ENCODE data around the gene GCC1.

Gene GCC1

GRCh38 chr7:127620406-127621233 lies 35.2 kb upstream of the GCC1 start:
- no peaks in the 10 kb centered on the region for H3K9me3 ChIP-seq (ENCODE audit: severe bottlenecking)
- TF ChIP-seq CTCF (IDR thresholded peaks at IDR 0.05; ENCODE audit: low read depth, low read length): no peak
- H3K4me3 ChIP-seq (ENCODE audit: low read depth, low read length): peak overlapping the region; percentile 34
- DNase-seq: no peak
- H3K36me3 ChIP-seq: no peaks in the 10 kb centered on the region
- peaks cover 15% of the 10 kb centered on the region for H3K27me3 ChIP-seq (ENCODE audit: insufficient read depth, low read depth, severe bottlenecking)
- no peak overlapping the region for H3K27ac ChIP-seq

- Histone ChIP-seq H3K9me3 (ENCODE audit: severe bottlenecking) (no peaks in the 10 kb centered on the region), H3K27me3 (ENCODE audit: insufficient read depth, low read depth, severe bottlenecking) (peaks cover 18% of the 10 kb centered on the region), H3K4me3 (ENCODE audit: low read depth, low read length) (peak overlapping the region; percentile 34), H3K27ac (no peak overlapping the region), H3K36me3 (no peaks in the 10 kb centered on the region)
- peak; percentile 16 for DNase-seq
- TF ChIP-seq CTCF (IDR thresholded peaks at IDR 0.05; ENCODE audit: low read depth, low read length): no peak
Measured at GRCh38 chr7:127619681-127620405, 34.4 kb upstream of the GCC1 start.

GRCh38 chr7:127618775-127619174 lies 33.4 kb upstream of the GCC1 start:
- no peak for TF ChIP-seq CTCF (IDR thresholded peaks at IDR 0.05; ENCODE audit: low read depth, low read length)
- Histone ChIP-seq H3K4me3 (ENCODE audit: low read depth, low read length) (no peak overlapping the region), H3K36me3 (no peaks in the 10 kb centered on the region), H3K9me3 (ENCODE audit: severe bottlenecking) (no peaks in the 10 kb centered on the region), H3K27me3 (ENCODE audit: insufficient read depth, low read depth, severe bottlenecking) (peaks cover 20% of the 10 kb centered on the region), H3K27ac (no peak overlapping the region)
- DNase-seq: no peak

- Histone ChIP-seq H3K27ac (no peak within 1 kb of the TSS), H3K27me3 (ENCODE audit: insufficient read depth, low read depth, severe bottlenecking) (peaks cover 20% of the 10 kb centered on the region), H3K36me3 (no peaks in the 10 kb centered on the region), H3K9me3 (ENCODE audit: severe bottlenecking) (no peaks in the 10 kb centered on the region), H3K4me3 (ENCODE audit: low read depth, low read length) (no peak within 1 kb of the TSS)
- DNase-seq: no peak
- no peak for TF ChIP-seq CTCF (IDR thresholded peaks at IDR 0.05; ENCODE audit: low read depth, low read length)
Measured at GRCh38 chr7:127618042-127618441, 32.6 kb upstream of the GCC1 start, which contains the start of gene PAX4. PAX4 (minus strand) TSS chr7:127618142; CDS start chr7:127615928, 2,214 bp downstream.

- peaks cover 20% of the 10 kb centered on the region for H3K27me3 ChIP-seq (ENCODE audit: insufficient read depth, low read depth, severe bottlenecking)
- no peak for DNase-seq
- TF ChIP-seq CTCF (IDR thresholded peaks at IDR 0.05; ENCODE audit: low read depth, low read length): no peak
Measured at GRCh38 chr7:127616724-127617123, 31.3 kb upstream of the GCC1 start.

More at GRCh38 chr7:127616724-127617123, 31.3 kb upstream of the GCC1 start:
- H3K4me3 ChIP-seq (ENCODE audit: low read depth, low read length): no peak overlapping the region
- H3K9me3 ChIP-seq (ENCODE audit: severe bottlenecking): no peaks in the 10 kb centered on the region
- H3K27ac ChIP-seq: no peak overlapping the region
- H3K36me3 ChIP-seq: no peaks in the 10 kb centered on the region

Data from WERI-Rb-1 (cell line).